HS-27A (cell line): ENCODE results near the gene PANK1.
"Not testable (repeated sequence)": the region's sequence is repeated elsewhere in the genome, so short reads cannot be mapped to it uniquely, and the experiment has no call there.

Experiments
- DNase-seq: peaks from one replicate; pipeline ENCODE4 v3.0.0-alpha.2; 2012; ENCODE audit warnings: low read depth, missing footprints

Gene PANK1

DNA sequence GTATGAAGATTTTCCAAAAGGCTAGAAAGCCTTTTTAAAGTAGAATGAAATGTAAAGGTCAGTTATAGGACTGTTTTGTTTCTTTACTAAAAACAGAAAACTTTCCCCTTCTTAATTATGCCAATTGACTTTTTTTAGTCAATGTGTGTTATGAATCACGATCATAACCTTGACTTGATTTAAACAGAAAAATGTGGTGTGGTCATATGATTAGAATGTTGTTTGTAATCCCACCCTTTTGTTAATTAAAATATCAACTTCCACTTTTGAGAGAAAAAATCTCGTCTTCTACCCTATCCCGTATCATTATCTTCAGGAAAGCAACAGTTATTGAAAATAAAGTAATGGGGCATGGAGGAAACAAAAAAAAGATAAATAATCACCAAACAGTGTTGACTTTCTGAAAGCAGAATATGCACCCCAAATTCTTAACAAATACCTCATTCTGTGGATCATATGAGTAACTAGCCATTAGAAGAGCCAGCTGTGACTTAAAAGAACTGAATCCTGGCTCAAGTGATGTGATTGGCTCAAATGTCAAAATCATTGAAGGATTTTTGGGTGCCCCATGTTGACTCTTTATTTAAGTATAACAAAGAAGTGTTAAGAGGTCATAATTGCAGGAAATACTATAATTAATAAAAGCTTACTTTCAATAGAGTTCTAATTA, 77.3 kb downstream of the PANK1 start:
- no peak for DNase-seq

DNA sequence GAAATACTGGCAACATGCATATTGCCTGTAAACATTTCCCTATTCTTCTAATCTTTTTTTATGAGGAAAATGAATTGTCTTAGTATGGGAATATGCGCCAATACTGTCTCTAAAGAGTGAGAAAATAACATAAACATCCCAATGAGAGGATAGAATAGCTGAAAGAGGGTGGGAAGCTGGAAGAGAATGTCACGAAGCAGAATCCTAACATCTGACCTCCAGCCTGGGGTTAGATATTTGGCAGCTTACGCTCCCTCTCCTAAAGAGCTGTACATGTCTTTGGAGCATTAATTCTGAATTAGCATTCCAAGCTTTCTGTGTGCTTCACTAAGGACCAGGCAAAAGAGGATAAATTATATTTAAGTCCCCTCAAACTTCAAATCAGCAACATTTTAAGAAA, 78.0 kb downstream of the PANK1 start:
- DNase-seq, result no peak

DNA sequence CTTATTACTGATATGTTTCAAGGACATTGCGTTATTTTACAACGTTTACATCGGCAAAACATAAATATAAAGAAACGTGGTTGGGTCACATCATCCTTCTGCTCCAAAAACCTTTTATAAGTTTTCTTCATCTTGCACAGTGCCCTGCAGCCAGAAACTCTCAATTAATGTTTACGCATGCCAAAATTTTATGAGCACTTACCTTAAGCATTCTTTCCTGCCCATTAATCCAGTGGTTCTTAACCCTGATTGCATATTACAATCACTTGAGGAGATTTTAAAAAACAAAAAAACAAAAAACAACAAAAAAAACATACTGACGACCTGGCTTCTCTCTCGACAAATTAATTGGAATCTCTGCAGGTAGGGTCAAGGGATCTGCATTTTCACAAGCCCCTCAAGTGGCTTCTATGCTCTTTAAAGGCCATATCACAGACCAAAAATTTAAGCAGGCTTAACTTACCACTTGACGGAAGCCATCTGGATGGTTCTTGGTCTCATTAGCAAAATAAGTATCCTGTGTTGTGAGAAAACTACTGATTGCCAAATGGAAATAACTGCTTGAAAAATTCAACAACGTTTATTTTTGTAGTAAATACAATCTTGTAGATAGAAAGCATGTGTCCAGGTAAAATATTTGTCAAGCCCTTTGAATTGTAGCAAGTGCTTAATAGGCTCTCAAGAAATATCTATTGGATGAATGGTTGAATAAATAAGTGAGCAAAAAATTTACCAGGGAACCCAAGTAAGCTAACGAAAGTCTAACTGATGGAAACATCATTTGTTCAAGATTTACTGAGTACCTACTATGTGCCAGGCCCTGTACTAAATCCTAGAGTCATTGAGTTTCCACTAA, 78.7 kb downstream of the PANK1 start:
- no peak for DNase-seq

DNA sequence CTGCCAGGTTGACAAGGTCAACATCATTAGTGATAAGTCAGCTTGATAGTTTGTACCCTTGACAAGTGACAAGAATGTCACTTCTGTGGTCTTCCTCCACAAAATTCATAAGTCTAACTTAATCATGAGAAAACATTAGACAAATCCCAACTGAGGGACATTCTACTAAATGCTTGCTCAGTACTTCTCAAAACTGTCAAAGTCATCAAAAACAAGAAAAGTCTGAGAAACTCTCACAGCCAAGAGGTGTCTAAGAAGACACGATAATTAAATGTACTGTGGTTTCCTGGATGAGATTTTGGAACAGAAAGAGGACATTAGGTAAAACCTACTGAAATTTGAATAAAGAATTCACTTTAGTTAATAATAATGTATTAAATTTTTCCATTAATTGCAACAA, 79.9 kb downstream of the PANK1 start:
- no peak for DNase-seq

GRCh38 chr10:89563861-89564478, 81.1 kb downstream of the PANK1 start:
- DNase-seq, result no peak

DNA sequence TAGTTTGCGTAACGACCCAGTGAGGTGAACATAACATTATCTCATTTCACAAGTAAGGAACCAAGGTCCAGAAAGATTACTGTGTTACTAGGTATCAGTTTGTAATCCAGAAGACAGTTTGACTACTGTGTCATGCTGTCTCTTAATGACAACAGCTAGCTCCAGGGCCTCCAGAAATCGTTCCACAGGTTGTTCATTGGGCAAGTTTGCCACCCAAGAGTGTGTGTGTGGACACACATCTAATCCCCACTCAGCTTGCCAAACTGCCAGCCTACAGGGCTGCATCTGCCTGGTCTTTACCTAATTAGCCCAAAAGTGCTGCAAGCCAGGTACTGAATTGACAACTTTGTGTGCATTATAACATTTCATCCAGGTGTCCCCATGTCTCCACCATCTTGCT, 81.7 kb downstream of the PANK1 start:
- no peak for DNase-seq

GRCh38 chr10:89556600-89556999, 88.4 kb downstream of the PANK1 start:
- no peak for DNase-seq

DNA sequence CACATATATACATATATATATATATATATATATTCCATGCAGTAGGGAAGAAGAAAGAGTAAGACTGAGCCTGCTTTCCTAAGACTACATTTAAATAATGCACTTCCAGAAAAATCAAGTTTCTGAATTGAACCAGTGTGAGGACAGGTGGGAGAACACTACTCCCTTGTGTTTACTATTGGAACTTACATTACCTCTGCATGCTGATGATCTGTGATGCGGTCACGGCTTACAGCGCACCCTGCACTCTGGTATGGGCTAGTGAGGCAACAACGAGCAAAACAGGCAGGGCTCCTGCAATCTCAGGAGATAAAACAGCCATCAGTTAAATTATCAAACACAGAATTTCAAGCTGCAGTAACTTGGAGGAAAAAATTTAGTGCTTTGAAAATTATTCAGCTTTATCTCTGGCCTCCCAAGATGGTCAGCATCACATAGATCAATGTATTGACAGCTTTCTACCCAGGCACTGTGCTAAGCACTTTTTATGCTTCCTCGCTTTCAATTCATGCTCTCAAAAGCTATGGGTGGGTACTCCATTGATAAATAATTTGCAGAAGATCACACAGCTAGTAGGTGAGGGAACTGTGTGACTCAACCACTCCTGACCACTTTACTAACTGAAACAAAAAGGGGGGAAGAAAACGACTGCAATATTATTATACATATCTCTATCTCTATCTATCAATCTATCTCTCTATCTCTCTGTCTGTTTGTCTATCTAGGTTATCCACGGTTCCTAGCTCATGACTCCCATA, 89.2 kb downstream of the PANK1 start:
- no peak for DNase-seq

DNA sequence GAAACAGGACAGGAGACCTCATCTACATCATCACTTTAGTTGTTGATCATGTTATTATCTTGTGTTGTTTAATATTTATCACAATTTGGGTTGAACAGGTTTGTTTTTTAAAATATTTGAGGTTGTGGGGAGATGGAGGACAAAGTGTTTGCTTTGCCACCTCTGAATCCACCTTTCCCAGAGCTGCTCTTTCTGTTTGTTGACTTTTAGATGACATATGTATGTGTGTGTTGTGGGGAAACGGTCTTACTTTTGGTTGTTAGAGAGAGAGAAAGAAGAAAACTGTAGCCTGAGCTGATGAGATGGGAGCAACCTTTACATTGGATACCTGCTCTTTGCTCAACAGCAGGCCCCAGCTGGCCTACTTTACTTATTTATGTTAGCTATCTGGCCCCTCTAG, 90.6 kb downstream of the PANK1 start:
- DNase-seq, result no peak

- peak; percentile 72 for DNase-seq
Measured at GRCh38 chr10:89553064-89553734, 91.8 kb downstream of the PANK1 start.

GRCh38 chr10:89552213-89552612, 92.8 kb downstream of the PANK1 start:
- no peak for DNase-seq

DNA sequence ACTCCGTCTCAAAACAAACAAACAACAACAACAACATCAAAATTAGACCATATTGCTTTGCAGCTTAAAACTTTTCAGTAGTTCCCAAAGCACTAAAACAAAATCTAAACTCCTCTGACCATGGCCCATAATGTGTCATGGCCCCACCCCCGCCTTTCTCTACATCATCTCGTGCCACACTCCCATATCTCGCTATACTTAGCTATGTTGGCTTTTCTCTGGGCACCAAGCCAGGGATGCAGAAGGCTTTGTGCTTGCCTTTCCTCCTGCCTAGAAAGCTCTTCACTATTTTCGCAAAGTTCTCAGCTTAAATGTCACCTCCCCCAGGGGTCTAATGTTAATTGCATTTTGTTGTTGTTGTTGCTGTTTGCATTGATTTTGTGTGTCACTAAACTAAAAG, 94.5 kb downstream of the PANK1 start:
- no peak for DNase-seq

- DNase-seq, result no peak
Measured at GRCh38 chr10:89549510-89549909, 95.5 kb downstream of the PANK1 start.

- DNase-seq, result no peak
Measured at GRCh38 chr10:89548673-89549072, 96.4 kb downstream of the PANK1 start.

GRCh38 chr10:89547853-89548513, 97.1 kb downstream of the PANK1 start:
- no peak for DNase-seq

DNA sequence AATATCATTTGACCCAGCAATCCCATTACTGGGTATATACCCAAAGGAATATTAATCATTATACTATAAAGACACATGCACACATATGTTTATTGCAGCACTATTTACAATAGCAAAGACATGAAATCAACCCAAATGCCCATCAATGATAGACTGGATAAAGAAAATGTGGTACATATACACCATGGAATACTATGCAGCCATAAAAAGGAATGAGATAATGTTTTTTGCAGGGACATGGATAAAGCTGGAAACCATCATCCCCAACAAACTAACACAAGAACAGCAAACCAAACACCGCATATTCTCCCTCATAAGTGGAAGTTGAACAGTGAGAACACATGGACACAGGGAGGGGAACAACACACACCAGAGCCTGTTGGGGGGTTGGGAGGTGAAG, 98.4 kb downstream of the PANK1 start:
- DNase-seq, result not testable (repeated sequence)

GRCh38 chr10:89543841-89544240, 101.2 kb downstream of the PANK1 start:
- DNase-seq, result no peak

GRCh38 chr10:89540420-89540949, 104.6 kb downstream of the PANK1 start:
- DNase-seq, result no peak

- no peak for DNase-seq
Measured at GRCh38 chr10:89537364-89537763, 107.7 kb downstream of the PANK1 start.

DNA sequence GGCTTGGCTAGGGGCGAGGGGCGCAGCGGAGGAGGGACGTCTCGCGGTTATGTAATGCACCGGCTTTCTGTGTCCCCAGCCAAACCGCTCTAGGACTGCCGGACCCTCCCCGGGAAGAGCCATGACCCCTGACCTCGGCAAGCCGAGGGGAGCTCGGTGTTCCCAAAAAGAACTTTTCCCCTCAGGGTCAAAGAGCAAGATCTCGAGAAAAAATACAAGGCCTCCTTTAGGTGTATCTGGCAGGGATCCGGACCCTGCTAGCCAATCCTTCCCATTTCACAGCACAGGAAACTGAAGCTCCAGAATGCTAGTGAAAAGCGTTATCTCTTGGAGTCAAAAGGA, 109.1 kb downstream of the PANK1 start:
- DNase-seq, result no peak
